ENCODE data around the gene CALN1. TPM values are rescaled to one million over a fixed set of nuclear protein-coding genes. Genes with fewer than 3 reads are reported as not detected.

The CALN1 gene
- total RNA-seq, 5 donors from 2014 or later (not counting 1 experiment from before 2014, with no cell fraction given), result 0.03 to 0.26 (median 0.05) TPM

DNA sequence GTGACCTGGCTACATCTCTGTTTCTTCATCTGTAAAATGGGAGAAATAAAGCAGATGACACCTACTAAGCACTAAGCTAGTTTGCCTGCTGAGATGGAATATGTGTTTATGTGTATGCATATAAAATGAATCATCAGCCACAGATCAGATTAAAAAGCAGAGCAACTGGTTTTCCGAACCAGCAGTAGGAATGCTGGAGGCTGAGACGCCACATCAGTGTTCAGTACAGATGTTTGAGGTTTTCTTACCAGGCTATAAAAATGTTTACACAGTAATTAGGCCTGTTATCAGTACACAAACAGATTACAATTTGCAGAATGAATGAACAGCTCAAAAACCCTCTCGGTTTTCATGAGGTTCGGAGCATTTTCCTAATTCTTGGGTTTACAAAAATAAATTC is 85.8 kb downstream of the CALN1 start:
- no peak overlapping the region for H3K27ac ChIP-seq (ENCODE audit: low read length)
- peaks cover 0 to 7% (median 2%) of the 10 kb centered on the region in 3 donors for H3K9me3 Mint-ChIP-seq

GRCh38 chr7:72325561-72325960 is 86.6 kb downstream of the CALN1 start:
- H3K27ac ChIP-seq (ENCODE audit: low read length), result no peak overlapping the region
- no peaks in the 10 kb centered on the region for H3K36me3 ChIP-seq (ENCODE audit: control insufficient read depth in 2 of 2, extremely low read depth in 1 of 2, insufficient read depth in 1 of 2, low read length in 1 of 2)
- H3K9me3 ChIP-seq, result no peaks in the 10 kb centered on the region
- no peak overlapping the region for H3K4me3 ChIP-seq (ENCODE audit: control insufficient read depth in 1 of 2, extremely low read depth in 1 of 2, low read length in 1 of 2)
- ChIA-PET POLR2A (no interaction called here), CTCF (no interaction called here)
- WGBS (ENCODE audit: insufficient coverage), result 73% methylated on average over 3 of the region's 5 CpGs
- DNase-seq (no peak), ATAC-seq (replicated peaks in 1 of 4) (no peak)
- Mint-ChIP-seq H3K9me3 (peaks cover 0 to 2% (median 2%) of the 10 kb centered on the region in 3 donors), H3K4me3 (no peak overlapping the region), H3K4me1 (no peaks in the 10 kb centered on the region), H3K27me3 (no peaks in the 10 kb centered on the region), H3K36me3 (no peaks in the 10 kb centered on the region), H3K27ac (no peak overlapping the region)
- no peaks in the 10 kb centered on the region for H3K4me1 ChIP-seq (ENCODE audit: control insufficient read depth in 1 of 2, extremely low read depth in 1 of 2, insufficient read depth in 2 of 2, low read length in 2 of 2)
- H3K27me3 ChIP-seq (replicated peaks in 1 of 2; ENCODE audit: control insufficient read depth in 2 of 2, extremely low read depth in 1 of 2, insufficient read depth in 2 of 2, low read length in 1 of 2), result peaks cover 0 to 4% of the 10 kb centered on the region in 2 experiments

More for the DNA sequence above, 85.8 kb downstream of the CALN1 start:
- DNase-seq (no peak), ATAC-seq (replicated peaks in 1 of 4) (no peak)
- CTCF ChIA-PET, result no interaction called here
- POLR2A ChIA-PET, result no interaction called here
- Mint-ChIP-seq H3K36me3 (no peaks in the 10 kb centered on the region), H3K27ac (no peak overlapping the region), H3K4me3 (no peak overlapping the region), H3K27me3 (no peaks in the 10 kb centered on the region), H3K4me1 (no peaks in the 10 kb centered on the region)
- 62% methylated on average over 2 of the region's 4 CpGs for WGBS (ENCODE audit: insufficient coverage)
- no peaks in the 10 kb centered on the region for H3K4me1 ChIP-seq (ENCODE audit: control insufficient read depth in 1 of 2, extremely low read depth in 1 of 2, insufficient read depth in 2 of 2, low read length in 2 of 2)
- no peaks in the 10 kb centered on the region for H3K9me3 ChIP-seq
- H3K27me3 ChIP-seq (replicated peaks in 1 of 2; ENCODE audit: control insufficient read depth in 2 of 2, extremely low read depth in 1 of 2, insufficient read depth in 2 of 2, low read length in 1 of 2), result peaks cover 0 to 4% of the 10 kb centered on the region in 2 experiments
- H3K36me3 ChIP-seq (ENCODE audit: control insufficient read depth in 2 of 2, extremely low read depth in 1 of 2, insufficient read depth in 1 of 2, low read length in 1 of 2), result no peaks in the 10 kb centered on the region
- no peak overlapping the region for H3K4me3 ChIP-seq (ENCODE audit: control insufficient read depth in 1 of 2, extremely low read depth in 1 of 2, low read length in 1 of 2)

- H3K27ac ChIP-seq (ENCODE audit: low read length), result no peak overlapping the region
- no peaks in the 10 kb centered on the region for H3K36me3 ChIP-seq (ENCODE audit: control insufficient read depth in 2 of 2, extremely low read depth in 1 of 2, insufficient read depth in 1 of 2, low read length in 1 of 2)
- Mint-ChIP-seq H3K4me1 (no peaks in the 10 kb centered on the region), H3K27me3 (no peaks in the 10 kb centered on the region), H3K27ac (no peak overlapping the region), H3K9me3 (peaks cover 0 to 13% (median 4%) of the 10 kb centered on the region in 3 donors), H3K36me3 (no peaks in the 10 kb centered on the region), H3K4me3 (no peak overlapping the region)
- ChIA-PET CTCF (no interaction called here), POLR2A (interaction anchor here in 1 of 2 donors (0.6 kb wide), 1 partner anchor 32 kb away, joined by 7 read pairs; no protein-coding TSS in a partner anchor)
- no peaks in the 10 kb centered on the region for H3K9me3 ChIP-seq
- ATAC-seq (replicated peaks in 1 of 4), result no peak
- no peaks in the 10 kb centered on the region for H3K27me3 ChIP-seq (replicated peaks in 1 of 2; ENCODE audit: control insufficient read depth in 2 of 2, extremely low read depth in 1 of 2, insufficient read depth in 2 of 2, low read length in 1 of 2)
- DNase-seq, result no peak
- 72% methylated on average over 4 of the region's 7 CpGs for WGBS (ENCODE audit: insufficient coverage)
- H3K4me3 ChIP-seq (ENCODE audit: control insufficient read depth in 1 of 2, extremely low read depth in 1 of 2, low read length in 1 of 2), result no peak overlapping the region
- H3K4me1 ChIP-seq (ENCODE audit: control insufficient read depth in 1 of 2, extremely low read depth in 1 of 2, insufficient read depth in 2 of 2, low read length in 2 of 2), result no peaks in the 10 kb centered on the region
Observed at GRCh38 chr7:72321637-72322036, 90.5 kb downstream of the CALN1 start.

GRCh38 chr7:72321081-72321480 is 91.1 kb downstream of the CALN1 start:
- ATAC-seq (replicated peaks in 1 of 4) (no peak), DNase-seq (no peak)
- ChIA-PET POLR2A (interaction anchor here in 1 of 2 donors (0.6 kb wide), 1 partner anchor 31 kb away, joined by 7 read pairs; no protein-coding TSS in a partner anchor), CTCF (interaction anchor here in 1 of 2 donors (0.7 kb wide), 1 partner anchor 362 kb away, joined by 3 read pairs; no protein-coding TSS in a partner anchor)
- Mint-ChIP-seq H3K4me3 (no peak overlapping the region), H3K27ac (no peak overlapping the region), H3K27me3 (no peaks in the 10 kb centered on the region), H3K4me1 (no peaks in the 10 kb centered on the region), H3K9me3 (peaks cover 0 to 13% (median 4%) of the 10 kb centered on the region in 3 donors), H3K36me3 (no peaks in the 10 kb centered on the region)
- no CpG with 5 or more reads among the region's 8 CpGs for WGBS (ENCODE audit: insufficient coverage)
- no peaks in the 10 kb centered on the region for H3K9me3 ChIP-seq
- no peaks in the 10 kb centered on the region for H3K27me3 ChIP-seq (replicated peaks in 1 of 2; ENCODE audit: control insufficient read depth in 2 of 2, extremely low read depth in 1 of 2, insufficient read depth in 2 of 2, low read length in 1 of 2)
- H3K27ac ChIP-seq (ENCODE audit: low read length), result no peak overlapping the region
- H3K4me3 ChIP-seq (ENCODE audit: control insufficient read depth in 1 of 2, extremely low read depth in 1 of 2, low read length in 1 of 2), result no peak overlapping the region
- no peaks in the 10 kb centered on the region for H3K36me3 ChIP-seq (ENCODE audit: control insufficient read depth in 2 of 2, extremely low read depth in 1 of 2, insufficient read depth in 1 of 2, low read length in 1 of 2)
- no peaks in the 10 kb centered on the region for H3K4me1 ChIP-seq (ENCODE audit: control insufficient read depth in 1 of 2, extremely low read depth in 1 of 2, insufficient read depth in 2 of 2, low read length in 2 of 2)

GRCh38 chr7:72317341-72317740 is 94.8 kb downstream of the CALN1 start:
- H3K9me3 ChIP-seq, result no peaks in the 10 kb centered on the region
- Mint-ChIP-seq H3K9me3 (peaks cover 0 to 13% (median 4%) of the 10 kb centered on the region in 3 donors), H3K4me1 (no peaks in the 10 kb centered on the region), H3K4me3 (no peak overlapping the region), H3K27ac (no peak overlapping the region), H3K27me3 (no peaks in the 10 kb centered on the region), H3K36me3 (no peaks in the 10 kb centered on the region)
- ChIA-PET CTCF (no interaction called here), POLR2A (no interaction called here)
- peaks cover 0 to 2% of the 10 kb centered on the region in 2 experiments for H3K27me3 ChIP-seq (replicated peaks in 1 of 2; ENCODE audit: control insufficient read depth in 2 of 2, extremely low read depth in 1 of 2, insufficient read depth in 2 of 2, low read length in 1 of 2)
- H3K4me1 ChIP-seq (ENCODE audit: control insufficient read depth in 1 of 2, extremely low read depth in 1 of 2, insufficient read depth in 2 of 2, low read length in 2 of 2), result no peaks in the 10 kb centered on the region
- ATAC-seq (replicated peaks in 1 of 4) (no peak), DNase-seq (no peak)
- WGBS (ENCODE audit: insufficient coverage), result 20% methylated on average over 2 of the region's 2 CpGs
- no peak overlapping the region for H3K4me3 ChIP-seq (ENCODE audit: control insufficient read depth in 1 of 2, extremely low read depth in 1 of 2, low read length in 1 of 2)
- H3K27ac ChIP-seq (ENCODE audit: low read length), result no peak overlapping the region
- H3K36me3 ChIP-seq (ENCODE audit: control insufficient read depth in 2 of 2, extremely low read depth in 1 of 2, insufficient read depth in 1 of 2, low read length in 1 of 2), result no peaks in the 10 kb centered on the region

DNA sequence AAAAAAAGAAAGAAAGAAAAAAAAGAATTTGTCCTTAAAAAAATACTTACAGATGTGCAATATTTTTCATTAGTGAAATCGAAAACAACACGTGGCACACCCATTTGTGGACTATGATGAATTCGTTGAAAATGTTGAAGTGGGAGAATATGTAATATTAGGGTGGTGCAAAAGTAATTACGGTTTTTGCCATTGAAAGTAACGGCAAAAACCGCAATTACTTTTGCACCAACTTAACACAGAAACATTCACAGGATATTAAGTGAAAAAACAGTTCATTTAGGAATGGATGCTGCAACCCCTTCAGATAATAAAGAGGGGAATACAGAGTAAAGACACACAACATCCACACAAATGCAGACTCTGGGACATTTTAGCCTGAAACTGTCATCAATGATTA is 96.0 kb downstream of the CALN1 start:
- POLR2A ChIA-PET, result no interaction called here
- Histone ChIP-seq H3K9me3 (no peaks in the 10 kb centered on the region), H3K27me3 (replicated peaks in 1 of 2; ENCODE audit: control insufficient read depth in 2 of 2, extremely low read depth in 1 of 2, insufficient read depth in 2 of 2, low read length in 1 of 2) (peaks cover 0 to 2% of the 10 kb centered on the region in 2 experiments), H3K4me1 (ENCODE audit: control insufficient read depth in 1 of 2, extremely low read depth in 1 of 2, insufficient read depth in 2 of 2, low read length in 2 of 2) (no peaks in the 10 kb centered on the region), H3K4me3 (ENCODE audit: control insufficient read depth in 1 of 2, extremely low read depth in 1 of 2, low read length in 1 of 2) (no peak overlapping the region), H3K36me3 (ENCODE audit: control insufficient read depth in 2 of 2, extremely low read depth in 1 of 2, insufficient read depth in 1 of 2, low read length in 1 of 2) (no peaks in the 10 kb centered on the region), H3K27ac (ENCODE audit: low read length) (no peak overlapping the region)
- DNase-seq (no peak), ATAC-seq (replicated peaks in 1 of 4) (no peak)
- peaks cover 0 to 13% (median 4%) of the 10 kb centered on the region in 3 donors for H3K9me3 Mint-ChIP-seq
- H3K27me3 Mint-ChIP-seq, result no peaks in the 10 kb centered on the region
- H3K27ac Mint-ChIP-seq, result no peak overlapping the region
- WGBS (ENCODE audit: insufficient coverage), result no CpG with 5 or more reads among the region's 6 CpGs
- no peaks in the 10 kb centered on the region for H3K36me3 Mint-ChIP-seq
- H3K4me3 Mint-ChIP-seq, result no peak overlapping the region
- CTCF ChIA-PET, result no interaction called here
- no peaks in the 10 kb centered on the region for H3K4me1 Mint-ChIP-seq

DNA sequence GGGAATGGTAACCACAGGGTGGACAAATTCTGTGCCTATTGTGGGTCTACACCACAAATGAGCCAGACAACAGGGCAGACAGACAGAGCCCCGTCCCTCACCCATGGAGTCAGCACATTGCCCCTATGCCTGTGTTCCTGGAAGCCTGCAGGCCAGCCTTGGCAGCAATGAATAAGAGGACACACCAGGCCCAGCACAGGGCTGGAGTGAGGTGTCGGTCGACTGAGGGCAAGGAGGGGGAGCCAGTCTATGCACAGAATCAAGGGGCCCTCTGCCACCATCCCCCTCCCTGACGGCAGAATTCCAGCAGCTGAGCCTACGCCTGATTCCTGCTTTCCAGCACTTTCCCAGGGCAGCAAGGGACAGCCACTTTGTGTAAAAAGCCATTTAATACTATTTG is 98.2 kb downstream of the CALN1 start:
- H3K27ac Mint-ChIP-seq, result no peak overlapping the region
- H3K36me3 ChIP-seq (ENCODE audit: control insufficient read depth in 2 of 2, extremely low read depth in 1 of 2, insufficient read depth in 1 of 2, low read length in 1 of 2), result no peaks in the 10 kb centered on the region
- no peaks in the 10 kb centered on the region for H3K36me3 Mint-ChIP-seq
- H3K4me3 ChIP-seq (ENCODE audit: control insufficient read depth in 1 of 2, extremely low read depth in 1 of 2, low read length in 1 of 2), result no peak overlapping the region
- 30% methylated on average over 1 of the region's 5 CpGs for WGBS (ENCODE audit: insufficient coverage)
- ChIA-PET POLR2A (no interaction called here), CTCF (no interaction called here)
- H3K27ac ChIP-seq (ENCODE audit: low read length), result no peak overlapping the region
- no peak overlapping the region for H3K4me3 Mint-ChIP-seq
- no peaks in the 10 kb centered on the region for H3K4me1 ChIP-seq (ENCODE audit: control insufficient read depth in 1 of 2, extremely low read depth in 1 of 2, insufficient read depth in 2 of 2, low read length in 2 of 2)
- ATAC-seq (replicated peaks in 1 of 4) (no peak), DNase-seq (no peak)
- H3K27me3 Mint-ChIP-seq, result no peaks in the 10 kb centered on the region
- H3K27me3 ChIP-seq (replicated peaks in 1 of 2; ENCODE audit: control insufficient read depth in 2 of 2, extremely low read depth in 1 of 2, insufficient read depth in 2 of 2, low read length in 1 of 2), result peaks cover 0 to 7% of the 10 kb centered on the region in 2 experiments
- peaks cover 0 to 3% (median 1%) of the 10 kb centered on the region in 3 donors for H3K9me3 Mint-ChIP-seq
- H3K9me3 ChIP-seq, result no peaks in the 10 kb centered on the region
- H3K4me1 Mint-ChIP-seq, result no peaks in the 10 kb centered on the region
